ENCODE results near the gene OR5AS1.

Gene OR5AS1

DNA sequence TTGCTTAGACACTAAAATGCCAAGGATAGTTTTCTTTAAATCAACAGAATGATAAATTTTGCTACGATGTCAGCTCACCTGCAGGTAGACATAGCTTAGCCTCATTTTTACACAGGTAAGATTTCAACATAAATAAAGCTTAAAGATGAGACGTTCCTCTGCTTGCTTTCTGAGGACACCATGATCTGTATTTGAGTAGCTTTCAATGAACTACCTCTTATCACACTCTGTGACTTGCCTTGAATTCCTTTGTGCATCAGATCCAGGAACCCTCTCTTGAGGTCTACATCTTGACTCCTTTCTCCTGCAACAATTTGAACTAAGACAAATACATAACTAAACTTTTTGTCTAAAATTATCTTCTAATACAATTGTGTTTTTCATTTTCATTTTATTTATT, 39.5 kb downstream of the OR5AS1 start:
- TF ChIP-seq, protein P1, sequence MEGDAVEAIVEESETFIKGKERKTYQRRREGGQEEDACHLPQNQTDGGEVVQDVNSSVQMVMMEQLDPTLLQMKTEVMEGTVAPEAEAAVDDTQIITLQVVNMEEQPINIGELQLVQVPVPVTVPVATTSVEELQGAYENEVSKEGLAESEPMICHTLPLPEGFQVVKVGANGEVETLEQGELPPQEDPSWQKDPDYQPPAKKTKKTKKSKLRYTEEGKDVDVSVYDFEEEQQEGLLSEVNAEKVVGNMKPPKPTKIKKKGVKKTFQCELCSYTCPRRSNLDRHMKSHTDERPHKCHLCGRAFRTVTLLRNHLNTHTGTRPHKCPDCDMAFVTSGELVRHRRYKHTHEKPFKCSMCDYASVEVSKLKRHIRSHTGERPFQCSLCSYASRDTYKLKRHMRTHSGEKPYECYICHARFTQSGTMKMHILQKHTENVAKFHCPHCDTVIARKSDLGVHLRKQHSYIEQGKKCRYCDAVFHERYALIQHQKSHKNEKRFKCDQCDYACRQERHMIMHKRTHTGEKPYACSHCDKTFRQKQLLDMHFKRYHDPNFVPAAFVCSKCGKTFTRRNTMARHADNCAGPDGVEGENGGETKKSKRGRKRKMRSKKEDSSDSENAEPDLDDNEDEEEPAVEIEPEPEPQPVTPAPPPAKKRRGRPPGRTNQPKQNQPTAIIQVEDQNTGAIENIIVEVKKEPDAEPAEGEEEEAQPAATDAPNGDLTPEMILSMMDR (IDR thresholded peaks at IDR 0.05; ENCODE audit: extremely low read depth, missing control alignments) = no peak
- no peak for DNase-seq (ENCODE audit: low spot score)
